ENCODE results near the gene MINDY4B.

Gene MINDY4B

GRCh38 chr3:150843241-150843640, 62.0 kb downstream of the MINDY4B start:
- DNase-seq, result peak; percentile 24

GRCh38 chr3:150840802-150841515, 64.3 kb downstream of the MINDY4B start:
- DNase-seq, result no peak

DNA sequence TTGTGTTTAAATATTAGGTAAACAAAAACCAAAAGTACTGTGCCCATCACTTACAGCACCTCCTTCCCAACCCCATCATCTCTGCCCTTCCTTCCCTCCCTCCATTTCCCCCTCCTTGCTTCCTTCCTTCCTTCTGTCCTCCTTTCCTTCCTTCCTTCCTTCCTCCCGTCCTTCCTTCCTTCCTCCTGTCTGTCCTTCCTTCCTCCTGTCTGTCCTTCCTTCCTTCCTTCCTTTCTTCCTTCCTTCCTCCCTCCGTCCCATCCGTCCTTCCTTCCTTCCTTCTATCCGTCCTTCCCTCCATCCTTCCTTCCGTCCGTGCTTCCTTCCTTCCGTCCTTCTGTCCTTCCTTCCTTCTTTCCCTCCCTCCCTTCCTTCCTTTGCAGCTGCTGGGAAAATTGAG, 74.5 kb downstream of the MINDY4B start:
- DNase-seq, result no peak

DNA sequence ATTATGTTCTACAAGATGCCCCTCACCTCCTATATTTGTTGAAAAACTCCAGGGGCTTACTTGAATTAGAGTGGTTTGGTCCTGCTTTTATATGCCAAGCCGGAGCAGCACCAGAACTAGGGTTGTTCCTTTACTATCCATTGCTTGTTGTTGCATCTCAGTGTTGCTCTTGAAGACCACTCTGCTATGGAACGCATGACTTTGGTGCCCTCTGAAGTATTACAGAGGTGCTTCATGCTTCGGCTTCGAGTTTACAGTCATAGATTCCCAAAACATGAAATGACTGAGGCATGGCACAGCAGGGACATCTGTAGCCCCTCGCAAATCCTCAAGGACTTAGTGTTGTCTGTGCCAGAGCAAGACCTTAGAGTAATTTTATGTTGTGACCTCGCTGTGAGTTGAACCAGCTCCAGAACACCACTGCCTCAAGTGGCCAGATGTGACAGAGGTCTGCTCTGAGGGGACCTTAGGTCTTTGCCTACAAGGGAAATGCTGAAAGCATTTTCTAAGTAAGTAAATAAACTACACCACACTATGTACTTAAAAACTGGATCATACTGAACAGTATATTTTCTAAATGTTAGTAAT, 75.1 kb downstream of the MINDY4B start:
- DNase-seq, result peak; percentile 35

DNA sequence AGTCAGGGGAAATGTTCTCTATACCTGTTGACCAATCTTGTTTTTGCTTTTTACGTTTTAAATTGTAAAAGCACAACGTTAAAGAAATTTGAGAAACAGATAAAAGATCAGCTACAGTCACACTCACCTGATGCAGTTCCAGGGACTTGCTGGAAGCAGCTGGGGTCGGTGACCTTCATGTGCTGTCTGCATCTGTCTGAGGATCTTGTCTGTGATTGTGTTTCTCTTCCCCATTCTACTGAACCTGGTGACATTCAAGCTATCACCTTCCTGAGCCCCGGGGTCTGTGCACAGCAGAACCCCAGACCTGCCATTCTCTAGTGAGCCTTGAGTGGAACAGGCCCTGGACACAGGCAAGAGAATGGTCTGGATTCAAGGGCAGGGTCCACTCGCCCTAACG, 75.8 kb downstream of the MINDY4B start:
- DNase-seq, result no peak

DNA sequence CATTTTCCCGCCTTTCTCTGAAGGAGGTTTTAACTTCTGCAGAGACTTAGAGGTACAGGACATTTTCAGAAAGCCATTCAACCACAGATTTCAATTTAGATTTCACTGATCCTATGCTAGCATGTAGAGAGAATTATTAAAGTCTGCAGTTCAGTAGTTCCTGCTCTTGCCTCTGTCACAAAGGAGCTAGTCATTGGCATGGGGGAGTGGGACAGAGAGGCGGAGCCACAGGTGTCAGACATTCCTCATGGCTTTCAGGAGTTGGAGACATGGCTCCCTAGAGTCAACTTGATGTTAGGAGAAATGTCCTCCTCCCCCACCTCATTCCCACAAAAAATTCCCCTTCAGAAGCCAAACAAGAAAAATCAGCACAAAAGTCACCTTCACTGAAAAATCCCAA, 76.2 kb downstream of the MINDY4B start:
- DNase-seq, result no peak

DNA sequence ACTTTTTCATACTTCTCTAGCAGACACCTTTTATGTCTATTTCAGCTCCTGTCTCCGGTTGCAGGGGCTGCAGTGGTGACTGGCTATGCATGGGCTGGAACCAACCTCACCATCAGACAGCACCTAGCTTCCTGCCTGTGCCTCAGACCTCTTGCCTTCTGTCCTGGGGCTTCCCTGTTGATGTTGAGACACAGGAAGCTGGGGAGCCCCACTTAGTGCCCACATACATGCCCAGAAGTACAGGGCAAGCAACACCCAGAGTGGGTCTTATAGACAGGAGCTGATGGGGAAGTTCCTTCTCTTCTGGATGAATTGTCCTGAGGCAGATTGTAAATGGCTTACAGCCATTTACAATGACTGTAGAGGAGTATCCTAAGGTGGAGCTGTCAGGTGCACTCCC, 77.0 kb downstream of the MINDY4B start:
- DNase-seq, result no peak

DNA sequence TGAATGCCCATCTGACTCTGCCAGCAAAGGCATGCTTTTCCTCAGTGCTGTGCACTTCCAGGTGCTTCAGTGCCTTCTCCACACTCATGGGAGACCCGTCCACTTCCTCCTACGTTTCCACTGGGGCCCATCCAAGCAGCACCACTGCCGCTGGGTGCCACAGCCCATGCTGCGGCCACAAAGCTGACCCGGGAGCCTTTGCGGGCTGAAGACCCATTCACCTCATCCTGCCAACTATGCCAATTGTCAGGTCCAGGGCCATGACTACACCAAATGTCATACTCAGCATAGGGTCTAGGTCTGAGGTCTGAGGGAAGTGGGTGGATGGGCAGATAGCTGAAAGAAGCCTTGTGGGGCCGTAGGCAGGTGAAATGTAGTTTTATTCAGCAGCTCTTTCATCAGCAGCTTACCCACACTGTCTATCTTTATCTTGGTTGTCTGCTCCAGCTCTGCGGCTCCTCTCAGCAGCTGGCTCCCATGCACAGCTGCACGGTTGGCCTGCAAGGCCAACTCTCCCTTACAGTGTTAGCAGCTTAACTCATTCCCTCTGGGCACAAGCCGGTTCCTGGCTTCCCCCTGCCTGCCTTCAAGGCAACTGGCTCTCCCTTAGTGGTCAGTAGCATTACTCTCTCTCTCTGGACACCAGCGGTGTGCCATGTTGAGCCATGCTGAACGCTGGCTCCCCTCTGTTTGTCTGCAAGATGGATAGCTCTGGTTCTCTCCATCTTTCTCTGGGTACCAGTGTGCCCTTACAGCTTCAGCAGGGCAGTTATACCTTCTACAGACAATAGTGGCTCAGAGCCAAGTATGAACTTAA, 78.6 kb downstream of the MINDY4B start:
- DNase-seq, result no peak

DNA sequence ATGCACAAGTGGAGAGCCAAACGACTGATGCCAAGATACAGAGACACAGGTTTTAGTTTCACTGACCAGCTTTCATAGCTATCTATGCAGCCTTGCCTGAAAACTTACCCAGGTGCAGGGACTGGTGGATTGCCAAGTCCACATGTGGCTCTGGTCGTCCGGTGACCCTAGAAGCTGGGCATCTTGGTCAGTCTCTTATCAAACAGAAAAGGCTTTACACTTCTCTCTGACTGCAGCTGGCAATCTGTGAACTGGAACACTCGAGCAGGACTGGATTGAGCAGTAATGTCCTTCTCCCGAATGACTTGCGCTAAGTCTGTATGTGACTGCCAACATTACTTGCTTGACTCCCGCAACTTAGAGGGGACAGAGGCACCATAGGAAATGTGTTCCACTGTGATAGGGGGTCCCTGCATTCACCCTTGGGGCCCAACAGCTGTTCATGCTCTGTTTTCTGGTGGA, 79.3 kb downstream of the MINDY4B start:
- no peak for DNase-seq

DNA sequence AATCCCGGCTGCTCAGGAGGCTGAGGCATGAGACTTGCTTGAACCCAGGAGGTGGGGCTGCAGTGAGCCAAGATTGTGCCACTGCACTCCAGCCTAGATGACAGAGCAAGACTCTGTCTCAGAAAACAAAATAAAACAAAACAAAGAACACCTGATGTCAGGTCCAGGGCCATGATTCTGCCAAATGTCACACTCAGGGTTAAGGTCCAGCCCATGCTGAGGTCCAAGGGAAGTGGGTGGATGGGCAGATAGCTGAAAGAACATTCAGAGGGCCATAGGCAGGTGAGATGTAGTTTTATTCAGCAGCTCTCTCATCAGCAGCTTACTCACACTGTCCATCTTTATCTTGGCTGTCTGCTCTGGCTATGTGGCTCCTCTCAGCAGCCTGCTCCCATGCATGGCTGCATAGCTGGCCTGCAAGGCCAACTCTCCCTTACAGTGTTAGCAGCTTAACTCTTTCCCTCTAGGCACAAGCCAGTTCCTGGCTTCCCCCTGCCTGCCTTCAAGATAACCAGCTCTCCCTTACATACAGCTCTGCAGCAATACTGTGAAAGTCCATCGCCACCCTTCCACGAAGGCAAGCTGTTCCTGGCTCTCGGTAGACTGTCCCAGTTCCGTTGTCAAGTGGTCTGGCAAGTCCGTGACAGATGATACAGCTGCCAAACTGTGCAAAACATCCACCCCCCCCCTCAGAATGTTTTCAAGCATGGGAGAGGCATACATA, 79.9 kb downstream of the MINDY4B start:
- no peak for DNase-seq

DNA sequence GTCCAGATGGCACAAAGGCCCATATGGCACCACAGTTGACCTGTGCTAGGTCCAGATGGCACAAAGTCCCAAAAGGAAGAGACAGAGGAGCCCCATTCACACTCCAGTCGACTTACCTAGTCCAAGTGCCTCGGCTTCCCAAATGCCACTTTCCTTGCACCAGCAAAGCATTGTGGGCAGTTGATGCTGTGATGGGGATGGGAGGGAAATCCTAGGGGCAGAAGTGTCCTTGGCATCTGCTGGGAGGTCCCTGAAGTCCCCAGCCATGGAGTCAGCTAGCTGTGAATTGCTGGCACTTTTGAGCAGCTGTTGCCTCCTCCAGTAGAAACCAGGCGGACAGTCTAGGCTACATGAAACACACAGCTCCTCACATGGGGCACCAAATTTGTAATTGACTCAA, 82.0 kb downstream of the MINDY4B start:
- DNase-seq, result no peak

DNA sequence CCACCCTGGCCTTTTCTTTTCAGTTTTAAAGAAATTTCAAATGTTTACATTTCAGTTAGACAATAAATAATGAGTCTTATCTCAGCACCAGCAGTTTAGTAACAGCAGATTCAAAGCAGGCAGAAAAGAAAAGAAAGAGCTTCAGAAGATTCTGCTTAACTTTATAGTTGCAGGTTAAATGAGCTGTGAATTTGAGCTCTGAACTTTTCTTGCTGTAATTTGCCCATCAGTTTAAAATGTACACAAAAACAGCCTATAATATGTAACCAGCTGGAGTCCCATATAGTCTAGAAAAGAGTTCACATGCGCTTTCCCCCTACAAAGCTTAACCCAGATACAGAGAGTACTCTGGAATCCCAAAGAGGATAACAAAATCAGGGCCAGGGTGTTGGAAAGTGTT, 82.6 kb downstream of the MINDY4B start:
- DNase-seq, result no peak

Data from NCI-H146 (cell line).